Aorta (tissue), 5 donors: ENCODE measurements around the gene PALLD. TPM values are rescaled to one million over a fixed set of nuclear protein-coding genes. Genes with fewer than 3 reads are reported as not detected.

Experiments used
- ATAC-seq: fragments of 200-7000 bp; cut with Tn5 transposase; one replicate; pipeline ENCODE4 v1.9.1; 2022; ENCODE audit warnings: moderate library complexity; ENCODE audit not compliant: low FRiP score
- DNase-seq, 2 donors: peaks; one replicate each; pipeline ENCODE4 v3.0.0-alpha.2; 2020
- H3K27ac ChIP-seq, 2 donors: one replicate each; pipeline ENCODE4 v1.5.1; 2013; ENCODE audit warnings: low read length in 2 of 2, mild to moderate bottlenecking in 2 of 2, moderate library complexity in 2 of 2, control low read depth in 1 of 2, inconsistent platforms in 1 of 2, low read depth in 1 of 2
- H3K27me3 ChIP-seq, 2 donors: one replicate each; pipeline ENCODE4 v1.6.1; 2013; ENCODE audit warnings: control low read depth in 1 of 2, low read length in 1 of 2, mild to moderate bottlenecking in 1 of 2, moderate library complexity in 1 of 2; ENCODE audit not compliant: insufficient read depth in 2 of 2, control insufficient read depth in 1 of 2
- H3K36me3 ChIP-seq, 2 donors: one replicate each; pipeline ENCODE4 v1.6.1; 2013; ENCODE audit warnings: control low read depth in 1 of 2, low read length in 1 of 2, mild to moderate bottlenecking in 1 of 2; ENCODE audit not compliant: insufficient read depth in 2 of 2, control insufficient read depth in 1 of 2
- H3K4me1 ChIP-seq, 2 donors: one replicate each; pipeline ENCODE4 v1.6.1; 2013; ENCODE audit warnings: low read length in 2 of 2, control low read depth in 1 of 2, mild to moderate bottlenecking in 1 of 2, moderate library complexity in 1 of 2; ENCODE audit not compliant: insufficient read depth in 2 of 2, control insufficient read depth in 1 of 2
- H3K4me3 ChIP-seq, 2 donors: one replicate each; pipeline ENCODE4 v1.5.1; 2013; ENCODE audit warnings: low read length in 2 of 2, control low read depth in 1 of 2, mild to moderate bottlenecking in 1 of 2
- H3K9me3 ChIP-seq: one replicate; pipeline ENCODE4 v1.6.1; 2013; ENCODE audit warnings: mild to moderate bottlenecking, low read length; ENCODE audit not compliant: control insufficient read depth
- WGBS, 2 donors: extraction: QIAGEN DNeasy Blood & Tissue Kit; methylation state at CpG; one replicate each; pipeline ENCODE4 v1.1.7; 2013; 5-methylcytosine and 5-hydroxymethylcytosine counted together
- intact Hi-C, 2 donors: fragments of 100-400 bp; cut with DNase I; formaldehyde crosslinking; loops; one replicate each; pipeline versions ENCODE4 v1.14.2 to v1.15.0; 2022
- polyA plus RNA-seq, 2 donors: library from polyadenylated mRNA; stranded (reverse); fragments of 200-250 nt; gene quantifications; one replicate each; pipeline ENCODE4 v1.2.3, GENCODE V29; 2013
- total RNA-seq, 2 donors: library from RNA; stranded (reverse); fragmentation: NEBNext Ultra II Directional; extraction: Animal tissue kit (Norgen Biotek cat#: 25700); gene quantifications; one replicate each; pipeline ENCODE4 v1.2.1, GENCODE V29; 2021
- donor health status: healthy with polysubstance abuse.
- donor health status: Bipolar disorder and iron deficiency.
- donor health status: DM: no; HTN: no; CAD: no.
- donor health status: DM: no; HTN: no; CAD: no.
- donor health status: DM: yes; HTN: yes; CAD: no.

PALLD gene
- total and polyA plus RNA-seq, 4 donors: 253 to 626 (median 464) TPM

DNA sequence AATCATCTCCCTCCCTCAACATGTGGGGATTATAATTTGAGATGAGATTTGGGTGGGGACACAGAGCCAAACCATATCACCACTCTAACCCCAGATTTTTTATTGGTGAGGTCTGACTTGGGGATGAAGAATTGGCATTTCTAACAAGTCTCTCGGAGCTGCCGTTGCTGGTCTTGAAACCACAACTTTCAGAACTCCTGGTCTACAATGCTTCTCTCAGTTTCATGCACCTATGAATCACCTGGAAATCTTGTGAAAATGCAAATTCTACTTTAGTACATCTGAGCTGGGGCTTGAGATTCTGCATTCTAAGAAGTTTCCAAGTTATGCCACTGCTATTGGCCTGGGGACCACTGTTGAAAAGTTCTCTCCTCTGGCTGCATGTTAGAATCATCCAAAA, 78.6 kb downstream of the PALLD start:
- WGBS, 2 donors: 96 to 100% methylated on average over 2 of the region's 2 CpGs
- intact Hi-C loops: no loop called here
- no peak overlapping the region for H3K4me3 ChIP-seq
- H3K4me1 ChIP-seq: no peaks in the 10 kb centered on the region
- H3K9me3 ChIP-seq: no peaks in the 10 kb centered on the region
- H3K27ac ChIP-seq: no peak overlapping the region
- DNase-seq: no peak
- no peak for ATAC-seq
- H3K36me3 ChIP-seq: no peaks in the 10 kb centered on the region
- no peaks in the 10 kb centered on the region for H3K27me3 ChIP-seq

DNA sequence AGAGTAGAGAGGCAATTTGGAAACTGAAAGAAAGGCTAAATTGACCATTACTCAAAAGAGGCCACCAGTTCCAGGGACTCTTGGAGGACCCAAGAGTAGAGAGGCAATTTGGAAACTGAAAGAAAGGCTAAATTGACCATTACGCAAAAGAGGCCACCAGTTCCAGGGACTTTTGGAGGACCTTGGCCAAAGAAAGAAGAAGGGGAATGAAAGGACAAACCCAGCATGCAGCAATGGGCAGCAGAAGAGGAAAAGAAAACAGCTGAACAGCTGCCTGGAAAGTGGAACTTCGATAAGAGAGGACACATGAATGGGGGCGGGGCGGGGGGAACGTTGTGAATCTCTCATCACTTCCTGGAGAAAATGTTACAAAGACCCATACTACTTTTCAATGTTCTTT, 80.8 kb downstream of the PALLD start:
- no peaks in the 10 kb centered on the region for H3K4me1 ChIP-seq
- intact Hi-C loops: no loop called here
- ATAC-seq: peak; percentile 26
- no peaks in the 10 kb centered on the region for H3K36me3 ChIP-seq
- no peak overlapping the region for H3K27ac ChIP-seq
- no peak overlapping the region for H3K4me3 ChIP-seq
- H3K9me3 ChIP-seq: no peaks in the 10 kb centered on the region
- no peak for DNase-seq
- H3K27me3 ChIP-seq: no peaks in the 10 kb centered on the region
- 52 to 67% methylated on average over 5 of the region's 5 CpGs for WGBS, 2 donors

DNA sequence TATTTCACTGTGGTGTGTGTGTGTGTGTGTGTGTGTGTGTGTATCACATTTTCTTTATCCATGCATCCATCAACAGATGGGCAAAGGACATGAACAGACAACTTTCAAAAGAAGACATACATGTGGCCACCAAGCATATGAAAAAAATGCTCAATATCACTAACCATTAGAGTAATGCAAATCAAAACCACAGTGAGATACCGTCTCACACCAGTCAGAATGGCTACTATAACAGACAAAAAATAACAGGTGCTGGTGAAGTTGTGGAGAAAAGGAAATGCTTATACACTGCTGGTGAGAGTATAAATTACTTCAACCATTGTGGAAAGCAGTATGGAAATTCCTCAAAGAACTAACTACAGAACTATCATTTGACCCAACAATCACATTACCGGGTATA, 83.4 kb downstream of the PALLD start:
- Histone ChIP-seq H3K27me3 (no peaks in the 10 kb centered on the region), H3K36me3 (no peaks in the 10 kb centered on the region), H3K4me3 (no peak overlapping the region), H3K9me3 (no peaks in the 10 kb centered on the region), H3K4me1 (no peaks in the 10 kb centered on the region), H3K27ac (no peak overlapping the region)
- 93 to 98% methylated on average over 2 of the region's 2 CpGs for WGBS, 2 donors
- DNase-seq (no peak), ATAC-seq (no peak)
- intact Hi-C loops: loop anchor here in 1 of 2 donors (10.0 kb wide), 1 partner anchor 255 kb away; no protein-coding TSS in a partner anchor

DNA sequence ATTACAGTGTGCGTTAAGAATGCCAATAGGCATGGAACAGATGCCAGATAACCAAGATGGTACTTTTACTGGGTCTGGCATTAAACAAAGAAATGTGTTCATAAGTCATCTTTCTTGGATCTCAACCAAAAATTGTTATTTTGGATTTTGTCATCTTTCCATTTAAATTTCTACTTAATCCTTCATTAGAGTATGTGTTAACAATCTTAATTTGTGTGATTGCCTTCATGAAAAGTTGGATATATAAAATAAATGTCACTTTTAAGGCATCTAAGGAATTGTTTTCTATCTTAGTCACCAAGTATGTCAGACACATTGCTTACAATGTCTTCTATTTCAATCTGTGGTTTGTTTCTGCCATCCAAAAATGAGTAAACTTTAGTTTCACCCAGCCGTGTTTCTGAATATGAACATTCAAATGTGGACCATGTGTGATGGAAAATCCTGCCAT, 87.5 kb downstream of the PALLD start:
- H3K9me3 ChIP-seq: no peaks in the 10 kb centered on the region
- no peaks in the 10 kb centered on the region for H3K27me3 ChIP-seq
- no peak overlapping the region for H3K4me3 ChIP-seq
- no peak for ATAC-seq
- WGBS, 2 donors: 37 to 42% methylated on average over 2 of the region's 2 CpGs
- H3K27ac ChIP-seq: no peak overlapping the region
- no peak for DNase-seq
- H3K4me1 ChIP-seq: peaks cover 2 to 6% of the 10 kb centered on the region in 2 donors
- H3K36me3 ChIP-seq: no peaks in the 10 kb centered on the region
- intact Hi-C loops: loop anchor here in 1 of 2 donors (10.0 kb wide), 1 partner anchor 250 kb away; no protein-coding TSS in a partner anchor

DNA sequence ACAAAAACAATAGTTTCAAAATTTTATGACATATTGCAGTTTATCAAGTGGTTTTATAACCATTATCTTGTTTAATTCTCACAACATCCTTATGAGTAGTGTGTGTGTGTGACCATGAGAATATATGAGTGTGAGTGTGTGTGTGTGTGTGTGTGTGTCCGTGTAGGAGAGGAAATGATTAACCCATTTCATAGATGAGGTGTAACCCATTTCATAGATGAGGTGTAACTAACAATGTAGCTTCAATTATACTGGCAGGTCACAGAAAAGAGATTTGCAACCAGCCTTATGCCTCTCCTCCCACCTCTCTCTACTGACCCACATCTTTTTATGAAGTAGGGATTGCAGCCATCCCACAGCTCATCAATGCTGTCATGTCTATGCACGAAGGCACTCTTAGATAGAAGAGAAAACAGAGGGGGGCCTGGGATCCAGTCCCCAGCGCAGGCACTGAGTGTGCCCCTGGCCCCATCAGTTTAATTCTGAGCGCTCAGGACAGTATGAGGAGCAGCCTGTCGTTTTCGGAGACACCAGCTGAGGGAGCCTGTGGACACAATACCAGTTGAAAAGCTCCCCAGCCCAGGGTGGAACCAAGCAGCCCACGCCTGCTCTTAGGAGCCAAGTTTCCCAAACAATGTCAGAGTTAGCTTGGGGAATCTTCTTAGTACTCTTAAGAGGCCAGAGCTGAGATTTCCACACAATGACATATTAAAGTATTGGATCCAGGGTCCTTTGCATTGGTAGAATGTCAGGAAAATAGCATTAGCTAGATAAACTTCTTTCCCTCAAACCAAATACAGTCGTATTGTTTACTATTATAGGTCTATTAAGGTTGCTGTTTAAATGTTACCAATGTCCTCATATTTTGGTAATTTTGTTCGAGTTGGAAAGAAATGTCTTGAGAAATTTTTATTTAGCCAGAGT, 88.6 kb downstream of the PALLD start:
- WGBS, 2 donors: 10 to 18% methylated on average over 9 of the region's 9 CpGs
- no peak overlapping the region for H3K27ac ChIP-seq
- intact Hi-C loops: loop anchor here (2.0 to 10.0 kb wide), 7 partner anchors 45 to 337 kb away; no protein-coding TSS in a partner anchor
- ATAC-seq: peak; percentile 90
- H3K36me3 ChIP-seq: no peaks in the 10 kb centered on the region
- H3K4me1 ChIP-seq: peaks cover 2 to 6% of the 10 kb centered on the region in 2 donors
- DNase-seq: peak; percentile 84 to 92
- H3K27me3 ChIP-seq: no peaks in the 10 kb centered on the region
- H3K9me3 ChIP-seq: no peaks in the 10 kb centered on the region
- no peak overlapping the region for H3K4me3 ChIP-seq

DNA sequence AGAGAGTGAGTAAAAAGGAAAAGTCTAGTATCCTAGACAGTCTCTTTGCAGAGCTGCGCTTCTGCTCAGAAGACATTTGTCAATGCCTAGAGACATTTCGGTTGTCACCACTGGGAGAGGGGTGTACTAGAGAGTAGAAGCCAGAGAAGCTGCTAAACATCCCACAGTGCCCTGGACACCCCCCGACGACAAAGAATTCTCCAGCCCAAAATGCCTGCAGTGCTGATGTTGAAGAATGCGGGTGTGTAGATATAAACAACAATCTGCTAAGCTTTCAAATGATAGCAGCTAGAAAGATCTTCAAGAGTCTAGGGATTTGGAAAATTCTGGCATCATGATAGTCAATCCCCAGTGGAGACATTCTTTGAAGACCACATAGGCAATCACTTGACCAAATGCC, 90.1 kb downstream of the PALLD start:
- Histone ChIP-seq H3K4me3 (no peak overlapping the region), H3K27me3 (no peaks in the 10 kb centered on the region), H3K36me3 (no peaks in the 10 kb centered on the region), H3K4me1 (peaks cover 2 to 6% of the 10 kb centered on the region in 2 donors), H3K27ac (peak overlapping the region in 1 of 2 donors; percentile 17), H3K9me3 (no peaks in the 10 kb centered on the region)
- ATAC-seq (no peak), DNase-seq (no peak)
- WGBS, 2 donors: 49 to 63% methylated on average over 4 to 5 of the region's 5 CpGs
- intact Hi-C loops: loop anchor here (2.0 to 10.0 kb wide), 7 partner anchors 44 to 335 kb away; no protein-coding TSS in a partner anchor

DNA sequence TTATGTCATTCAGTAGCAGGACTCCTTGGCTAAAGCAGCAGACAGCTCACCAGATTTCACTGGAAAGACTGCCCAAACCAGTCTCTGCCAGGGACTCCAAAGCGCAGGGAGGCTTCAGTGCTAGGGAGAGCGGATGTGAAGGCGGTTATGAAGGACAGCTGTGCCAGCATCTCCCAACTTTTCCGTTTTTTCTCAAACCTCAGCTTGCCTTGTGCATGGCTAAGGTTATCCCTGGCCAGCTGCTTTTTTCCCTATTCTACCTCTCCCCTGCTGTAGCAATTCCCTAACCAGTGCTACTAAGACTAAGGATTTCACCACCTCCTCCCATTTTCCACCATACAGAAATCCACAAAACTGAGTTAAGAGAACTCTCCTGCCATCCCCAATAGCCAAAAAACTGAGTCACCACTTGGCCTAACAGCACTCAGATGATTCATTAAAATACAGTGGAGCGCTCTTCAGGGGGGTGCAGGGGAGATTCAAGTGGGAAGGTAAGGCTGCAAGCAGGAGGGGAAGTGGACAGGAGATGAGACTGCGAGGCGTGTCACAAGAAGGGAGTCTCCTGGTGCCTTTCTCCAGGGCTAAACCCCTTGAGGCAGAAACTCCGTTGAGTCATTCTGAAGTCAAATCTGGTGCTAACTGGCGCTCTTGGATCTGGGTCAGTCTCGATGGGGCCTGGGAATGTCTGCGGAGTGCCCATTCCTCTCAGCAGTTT, 90.7 kb downstream of the PALLD start:
- Histone ChIP-seq H3K27me3 (no peaks in the 10 kb centered on the region), H3K27ac (peak overlapping the region in 1 of 2 donors; percentile 85), H3K9me3 (no peaks in the 10 kb centered on the region), H3K4me3 (no peak overlapping the region), H3K36me3 (no peaks in the 10 kb centered on the region), H3K4me1 (peaks cover 2 to 6% of the 10 kb centered on the region in 2 donors)
- DNase-seq (peak; percentile 62 to 74), ATAC-seq (peak; percentile 80)
- 8 to 15% methylated on average over 11 of the region's 11 CpGs for WGBS, 2 donors
- intact Hi-C loops: loop anchor here (2.0 to 10.0 kb wide), 7 partner anchors 43 to 335 kb away; no protein-coding TSS in a partner anchor

DNA sequence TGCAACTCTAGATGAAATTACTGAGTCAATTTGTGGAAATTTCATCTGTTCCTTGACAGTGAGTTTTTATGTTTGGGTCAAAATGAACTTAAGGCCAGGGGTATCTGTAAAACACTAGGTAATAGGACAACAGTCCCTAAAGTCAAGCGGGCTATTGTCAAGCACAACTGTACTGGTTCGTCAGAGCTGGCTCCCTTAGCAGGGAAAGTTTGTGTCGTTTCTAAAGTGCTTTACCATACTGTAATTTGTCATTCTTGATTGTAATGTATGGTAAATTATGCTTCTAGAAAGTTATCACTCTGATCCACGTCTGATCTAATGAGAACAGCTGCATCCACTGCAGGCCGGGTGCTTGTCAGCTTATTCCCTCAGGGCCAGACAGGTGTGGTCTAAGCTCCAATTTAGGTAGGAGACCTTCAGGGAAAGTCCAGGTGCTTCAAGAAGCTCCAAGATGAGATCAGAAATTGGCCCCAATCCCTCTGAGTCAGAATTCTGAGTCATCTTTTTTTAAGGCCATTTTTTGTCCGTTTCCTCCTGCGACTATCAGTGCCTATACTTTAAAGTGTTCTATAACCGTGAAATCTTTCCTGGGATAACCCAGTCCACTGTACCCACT, 92.2 kb downstream of the PALLD start:
- Histone ChIP-seq H3K27ac (no peak overlapping the region), H3K4me1 (peaks cover 2 to 6% of the 10 kb centered on the region in 2 donors), H3K36me3 (no peaks in the 10 kb centered on the region), H3K4me3 (no peak overlapping the region), H3K9me3 (no peaks in the 10 kb centered on the region), H3K27me3 (no peaks in the 10 kb centered on the region)
- ATAC-seq (no peak), DNase-seq (no peak)
- 73 to 77% methylated on average over 8 of the region's 8 CpGs for WGBS, 2 donors
- intact Hi-C loops: loop anchor here (5.0 to 10.0 kb wide), 5 partner anchors 43 to 333 kb away; no protein-coding TSS in a partner anchor
